ENCODE measurements around the gene GFPT2.

GFPT2 gene

DNA sequence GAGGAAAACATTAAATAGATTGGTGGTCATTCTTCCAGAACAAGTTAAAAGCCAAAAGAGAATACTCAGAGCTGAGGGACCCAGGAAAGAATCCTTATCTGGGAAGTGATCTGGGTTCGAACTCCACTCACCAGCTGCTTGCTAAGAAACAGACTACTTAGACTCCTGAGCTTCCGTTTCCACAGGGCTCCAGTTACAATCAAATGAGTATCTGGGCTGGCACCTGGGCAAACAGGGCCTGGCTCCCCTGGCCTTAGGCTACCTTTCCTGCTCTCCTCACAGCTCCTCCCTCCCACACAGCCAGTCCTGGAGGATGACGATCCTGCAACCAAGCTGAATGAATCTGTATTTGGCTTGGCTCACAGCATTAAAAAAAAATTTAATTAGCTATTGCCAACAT is 63.7 kb downstream of the GFPT2 start:
- Histone ChIP-seq H3K9ac (ENCODE audit: insufficient read length) (no peak overlapping the region), H3K27ac (no peak overlapping the region), H3K9me3 (ENCODE audit: low read depth, low read length) (no peaks in the 10 kb centered on the region; the same call in 1 of the 2 replicates), H3K36me3 (ENCODE audit: insufficient read depth, low read length) (peaks cover 23% of the 10 kb centered on the region), H3K4me3 (no peak overlapping the region)
- no peak for DNase-seq (ENCODE audit: low read depth, low spot score)
- TF ChIP-seq POLR2AphosphoS5 (IDR thresholded peaks at IDR 0.05; ENCODE audit: borderline replicate concordance, low read depth, low read length) (no peak), FOXP2 (optimal IDR thresholded peaks at IDR 0.05; ENCODE audit: control extremely low read depth, extremely low read length, insufficient read depth) (no peak), EZH2 (IDR thresholded peaks at IDR 0.05) (no peak)

DNA sequence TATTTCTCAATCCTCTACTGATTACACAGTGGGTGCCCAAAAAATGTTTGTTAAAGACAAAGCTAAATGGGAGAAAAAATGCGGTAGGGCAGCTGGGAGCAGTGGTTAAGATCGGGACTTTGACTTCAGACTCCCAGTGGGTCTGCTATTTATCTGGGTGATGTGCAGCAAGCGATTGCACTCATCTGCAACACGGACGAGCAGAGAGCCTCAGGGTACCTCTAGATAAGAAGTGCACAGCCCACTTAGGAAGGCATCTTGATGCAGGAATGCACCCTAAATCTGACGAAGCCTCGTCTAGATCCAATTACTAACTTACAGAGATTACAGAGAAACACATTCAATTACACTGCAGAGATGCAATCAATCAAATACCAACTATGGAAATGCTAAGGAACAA is 65.3 kb downstream of the GFPT2 start:
- no peak overlapping the region for H3K9ac ChIP-seq (ENCODE audit: insufficient read length)
- TF ChIP-seq FOXP2 (optimal IDR thresholded peaks at IDR 0.05; ENCODE audit: control extremely low read depth, extremely low read length, insufficient read depth) (no peak), POLR2AphosphoS5 (IDR thresholded peaks at IDR 0.05; ENCODE audit: borderline replicate concordance, low read depth, low read length) (no peak), EZH2 (IDR thresholded peaks at IDR 0.05) (no peak)
- no peak overlapping the region for H3K4me3 ChIP-seq
- H3K9me3 ChIP-seq (ENCODE audit: low read depth, low read length): no peaks in the 10 kb centered on the region; the same call in 1 of the 2 replicates
- no peak for DNase-seq (ENCODE audit: low read depth, low spot score)
- no peak overlapping the region for H3K27ac ChIP-seq
- H3K36me3 ChIP-seq (ENCODE audit: insufficient read depth, low read length): peaks cover 35% of the 10 kb centered on the region

DNA sequence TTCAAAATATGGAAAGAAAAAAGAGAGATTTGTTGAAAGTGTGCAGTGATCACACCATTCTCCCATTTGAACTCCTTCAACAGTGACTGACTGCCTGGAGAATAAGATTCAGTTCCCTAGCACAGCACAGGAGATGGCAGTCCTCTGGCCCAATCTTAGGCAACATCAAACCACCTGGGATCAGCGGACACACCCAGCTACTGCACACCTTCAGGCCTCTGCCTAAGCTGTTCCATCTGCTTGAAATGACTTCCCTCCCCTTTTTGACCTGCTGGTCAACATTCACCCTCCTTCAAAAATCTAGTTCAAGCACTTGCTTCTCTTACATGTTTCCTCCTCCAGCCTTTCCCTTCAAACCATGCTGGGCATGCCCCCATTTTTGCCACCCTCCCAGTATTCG is 65.7 kb downstream of the GFPT2 start:
- Histone ChIP-seq H3K9me3 (ENCODE audit: low read depth, low read length) (no peaks in the 10 kb centered on the region; the same call in 1 of the 2 replicates), H3K4me3 (no peak overlapping the region), H3K27ac (no peak overlapping the region), H3K36me3 (ENCODE audit: insufficient read depth, low read length) (peaks cover 39% of the 10 kb centered on the region), H3K9ac (ENCODE audit: insufficient read length) (no peak overlapping the region)
- no peak for DNase-seq (ENCODE audit: low read depth, low spot score)
- TF ChIP-seq EZH2 (IDR thresholded peaks at IDR 0.05) (no peak), POLR2AphosphoS5 (IDR thresholded peaks at IDR 0.05; ENCODE audit: borderline replicate concordance, low read depth, low read length) (no peak), FOXP2 (optimal IDR thresholded peaks at IDR 0.05; ENCODE audit: control extremely low read depth, extremely low read length, insufficient read depth) (no peak)

DNA sequence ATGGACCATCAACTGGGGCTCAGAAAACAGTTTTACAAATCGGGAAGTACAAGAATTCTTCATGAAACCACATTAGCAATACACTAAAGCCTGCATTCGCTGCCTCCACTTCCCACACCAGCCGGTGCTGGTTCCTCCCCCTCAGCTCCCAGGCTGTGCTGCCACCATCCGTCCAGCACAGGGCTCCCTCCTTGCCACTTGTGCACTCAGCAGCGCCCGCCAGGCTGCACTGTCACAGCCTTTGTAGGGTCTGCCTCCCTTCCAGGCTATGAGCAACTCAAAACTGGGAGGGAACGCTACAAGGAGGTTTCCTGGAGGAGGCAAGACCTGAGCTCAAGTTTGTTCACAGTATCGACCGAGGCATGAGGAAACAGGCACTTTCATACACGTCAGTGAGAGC is 69.0 kb downstream of the GFPT2 start:
- DNase-seq (ENCODE audit: low read depth, low spot score): no peak
- Histone ChIP-seq H3K27ac (no peak overlapping the region), H3K4me3 (no peak overlapping the region), H3K9me3 (ENCODE audit: low read depth, low read length) (peaks cover 3% of the 10 kb centered on the region; the same call in 1 of the 2 replicates), H3K36me3 (ENCODE audit: insufficient read depth, low read length) (peaks cover 72% of the 10 kb centered on the region), H3K9ac (ENCODE audit: insufficient read length) (no peak overlapping the region)
- no peak for TF ChIP-seq EZH2 (IDR thresholded peaks at IDR 0.05)

DNA sequence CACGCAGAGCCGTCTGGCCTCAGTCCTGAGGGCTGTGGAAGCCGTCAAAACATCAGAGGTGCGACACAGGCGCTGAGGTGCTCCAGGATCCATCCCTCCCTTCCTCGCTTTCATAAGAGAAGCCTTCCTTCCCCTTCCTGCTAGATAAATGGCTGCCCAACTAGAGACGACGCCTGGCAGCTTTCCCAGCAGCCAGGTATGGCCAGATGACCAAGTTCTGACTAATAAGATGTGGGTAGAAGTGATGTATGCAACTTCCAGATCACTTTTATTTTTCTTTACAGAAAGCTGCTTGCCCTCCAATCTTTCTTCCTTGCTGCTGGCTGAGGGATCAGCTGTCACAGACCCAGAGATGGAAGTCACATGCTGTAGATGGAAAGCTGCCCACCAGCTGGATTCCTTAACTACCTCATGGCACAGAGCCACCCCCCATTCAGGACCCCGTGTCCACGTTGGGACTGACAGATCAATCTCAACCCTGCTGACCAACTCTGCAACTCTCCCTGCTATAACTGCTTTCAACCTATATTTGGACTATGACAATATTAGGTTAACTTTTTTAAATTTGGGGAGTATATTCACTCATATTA is 70.0 kb downstream of the GFPT2 start:
- H3K4me3 ChIP-seq: no peak overlapping the region
- TF ChIP-seq POLR2AphosphoS5 (IDR thresholded peaks at IDR 0.05; ENCODE audit: borderline replicate concordance, low read depth, low read length): no peak
- TF ChIP-seq EZH2 (IDR thresholded peaks at IDR 0.05): no peak
- no peak for TF ChIP-seq FOXP2 (optimal IDR thresholded peaks at IDR 0.05; ENCODE audit: control extremely low read depth, extremely low read length, insufficient read depth)
- peaks cover 77% of the 10 kb centered on the region for H3K36me3 ChIP-seq (ENCODE audit: insufficient read depth, low read length)
- no peak overlapping the region for H3K27ac ChIP-seq
- H3K9ac ChIP-seq (ENCODE audit: insufficient read length): no peak overlapping the region
- no peak for DNase-seq (ENCODE audit: low read depth, low spot score)
- H3K9me3 ChIP-seq (ENCODE audit: low read depth, low read length): peaks cover 3% of the 10 kb centered on the region; the same call in 1 of the 2 replicates

DNA sequence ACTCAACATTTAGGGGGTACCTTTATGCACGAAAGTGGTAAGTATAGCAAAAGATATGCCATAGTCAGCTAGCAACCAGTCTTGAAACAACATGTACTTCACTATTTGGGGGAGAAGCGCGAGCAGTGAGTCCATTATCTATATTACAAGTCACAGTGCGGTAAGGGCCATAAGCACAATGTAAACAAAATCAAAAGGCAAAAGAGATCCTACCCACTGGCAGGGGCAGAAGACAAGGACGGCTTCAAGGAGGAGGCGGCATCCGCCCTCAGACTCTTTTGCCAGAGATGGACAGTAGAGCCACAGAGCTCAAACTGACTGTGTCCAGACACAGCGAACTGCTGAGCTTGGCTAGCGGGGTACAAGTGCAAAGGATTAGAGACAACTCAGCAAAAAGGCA is 70.9 kb downstream of the GFPT2 start:
- Histone ChIP-seq H3K4me3 (no peak overlapping the region), H3K9ac (ENCODE audit: insufficient read length) (no peak overlapping the region), H3K27ac (no peak overlapping the region), H3K9me3 (ENCODE audit: low read depth, low read length) (peaks cover 3% of the 10 kb centered on the region; the same call in 1 of the 2 replicates), H3K36me3 (ENCODE audit: insufficient read depth, low read length) (peaks cover 83% of the 10 kb centered on the region)
- no peak for TF ChIP-seq EZH2 (IDR thresholded peaks at IDR 0.05)
- no peak for DNase-seq (ENCODE audit: low read depth, low spot score)

DNA sequence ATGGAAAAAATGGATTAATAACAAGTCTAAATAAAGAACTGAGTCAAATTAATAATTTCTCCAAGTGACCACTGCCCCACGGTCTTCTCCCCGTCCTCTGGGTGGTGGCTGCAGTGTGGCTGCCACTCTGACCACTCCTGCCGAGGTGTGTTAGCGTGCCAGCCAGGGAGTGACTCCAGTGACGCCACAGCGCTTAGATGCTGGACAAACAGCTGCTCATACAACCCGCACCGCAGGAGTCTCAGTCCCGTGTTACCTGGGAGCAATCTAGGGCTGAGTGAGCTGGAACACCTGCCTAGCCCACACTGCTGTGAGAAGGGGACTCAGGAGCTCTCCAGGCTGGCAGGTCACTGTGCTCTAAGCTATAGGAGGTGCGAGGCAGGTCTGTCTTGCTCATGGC is 71.4 kb downstream of the GFPT2 start:
- Histone ChIP-seq H3K4me3 (no peak overlapping the region), H3K27ac (no peak overlapping the region), H3K36me3 (ENCODE audit: insufficient read depth, low read length) (peaks cover 83% of the 10 kb centered on the region), H3K9ac (ENCODE audit: insufficient read length) (no peak overlapping the region), H3K9me3 (ENCODE audit: low read depth, low read length) (peaks cover 6% of the 10 kb centered on the region; the same call in 1 of the 2 replicates)
- DNase-seq (ENCODE audit: low read depth, low spot score): no peak
- no peak for TF ChIP-seq EZH2 (IDR thresholded peaks at IDR 0.05)
- no peak for TF ChIP-seq POLR2AphosphoS5 (IDR thresholded peaks at IDR 0.05; ENCODE audit: borderline replicate concordance, low read depth, low read length)

DNA sequence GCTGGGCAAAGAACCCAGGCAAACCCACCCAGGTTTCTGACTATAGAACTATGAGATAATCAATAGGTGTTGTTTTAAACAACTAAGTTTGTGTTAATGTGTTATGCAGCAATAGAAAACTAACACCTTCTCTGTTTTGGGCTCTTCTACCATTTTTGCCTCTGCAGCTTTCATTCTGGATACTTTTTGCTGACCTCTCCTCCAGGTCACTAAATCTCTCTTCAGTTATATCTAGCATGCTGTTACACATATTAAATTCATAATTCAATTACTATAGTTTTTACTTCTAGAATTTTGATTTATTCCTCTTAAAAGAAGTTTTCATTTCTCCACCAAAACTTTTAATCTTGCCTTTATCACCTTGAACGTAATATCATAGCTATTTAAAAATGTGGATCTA is 78.4 kb downstream of the GFPT2 start:
- peaks cover 54% of the 10 kb centered on the region for H3K36me3 ChIP-seq (ENCODE audit: insufficient read depth, low read length)
- H3K9ac ChIP-seq (ENCODE audit: insufficient read length): no peak overlapping the region
- TF ChIP-seq EZH2 (IDR thresholded peaks at IDR 0.05) (no peak), FOXP2 (optimal IDR thresholded peaks at IDR 0.05; ENCODE audit: control extremely low read depth, extremely low read length, insufficient read depth) (no peak), POLR2AphosphoS5 (IDR thresholded peaks at IDR 0.05; ENCODE audit: borderline replicate concordance, low read depth, low read length) (no peak)
- peaks cover 12% of the 10 kb centered on the region; the same call in 1 of the 2 replicates for H3K9me3 ChIP-seq (ENCODE audit: low read depth, low read length)
- no peak overlapping the region for H3K27ac ChIP-seq
- H3K4me3 ChIP-seq: no peak overlapping the region
- DNase-seq (ENCODE audit: low read depth, low spot score): no peak

DNA sequence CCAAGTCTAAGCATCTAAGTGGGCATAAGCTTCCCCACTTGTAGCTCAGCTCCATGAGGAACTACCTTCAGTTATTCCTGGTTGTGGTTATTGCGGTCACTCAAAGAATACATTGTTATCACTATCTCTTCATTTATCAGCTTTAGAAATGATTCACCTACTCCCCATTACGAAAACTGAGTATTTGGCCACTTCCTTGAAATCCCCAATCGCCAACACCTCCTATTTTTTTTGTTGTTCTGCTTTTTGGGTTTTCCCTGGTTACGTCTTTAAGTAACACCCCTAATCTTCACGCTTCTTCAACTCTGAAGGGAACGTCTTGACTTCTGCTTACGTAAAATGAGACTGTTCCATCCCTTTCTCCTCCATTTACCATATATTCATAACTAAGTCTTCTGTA is 81.9 kb downstream of the GFPT2 start:
- peaks cover 54% of the 10 kb centered on the region for H3K36me3 ChIP-seq (ENCODE audit: insufficient read depth, low read length)
- DNase-seq (ENCODE audit: low read depth, low spot score): no peak
- TF ChIP-seq EZH2 (IDR thresholded peaks at IDR 0.05) (no peak), FOXP2 (optimal IDR thresholded peaks at IDR 0.05; ENCODE audit: control extremely low read depth, extremely low read length, insufficient read depth) (no peak), POLR2AphosphoS5 (IDR thresholded peaks at IDR 0.05; ENCODE audit: borderline replicate concordance, low read depth, low read length) (no peak)
- H3K4me3 ChIP-seq: no peak overlapping the region
- peaks cover 6% of the 10 kb centered on the region; the same call in 1 of the 2 replicates for H3K9me3 ChIP-seq (ENCODE audit: low read depth, low read length)
- no peak overlapping the region for H3K9ac ChIP-seq (ENCODE audit: insufficient read length)
- H3K27ac ChIP-seq: no peak overlapping the region

Measured in SK-N-MC (cell line).